NCI-H748 (cell line): Measurements from ENCODE around the gene ARHGEF38.
"Not testable (repeated sequence)": the region's sequence is repeated elsewhere in the genome, so short reads cannot be mapped to it uniquely, and the experiment has no call there.

Experiments
- DNase-seq: peaks from one replicate; lab custom pipeline; 2025; ENCODE audit not compliant: unreplicated experiment; lab: John Stamatoyannopoulos, UW

Gene ARHGEF38

GRCh38 chr4:105710012-105710600 is 157.7 kb downstream of the ARHGEF38 start:
- peak; percentile 35 for DNase-seq

DNA sequence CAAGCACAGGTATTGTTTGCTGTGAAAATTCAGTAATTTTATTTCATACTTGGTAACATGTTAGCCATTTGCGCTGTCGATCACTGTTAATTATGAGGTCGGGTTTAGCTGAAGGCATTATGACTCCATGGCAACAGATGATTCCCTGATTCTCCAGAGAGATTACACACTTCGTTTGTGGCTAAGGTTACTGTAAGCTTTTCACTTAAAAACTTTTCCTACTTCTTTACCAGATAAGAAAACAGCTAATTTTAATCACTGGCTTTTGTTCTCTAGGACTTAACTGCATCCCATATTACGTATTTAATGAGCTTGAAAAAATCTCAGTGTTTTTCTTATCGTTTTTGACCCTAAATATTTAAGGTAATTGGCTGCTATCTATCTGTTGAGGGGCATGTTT is 158.3 kb downstream of the ARHGEF38 start:
- peak; percentile 82 for DNase-seq

GRCh38 chr4:105712766-105713165 is 160.3 kb downstream of the ARHGEF38 start:
- DNase-seq: no peak

DNA sequence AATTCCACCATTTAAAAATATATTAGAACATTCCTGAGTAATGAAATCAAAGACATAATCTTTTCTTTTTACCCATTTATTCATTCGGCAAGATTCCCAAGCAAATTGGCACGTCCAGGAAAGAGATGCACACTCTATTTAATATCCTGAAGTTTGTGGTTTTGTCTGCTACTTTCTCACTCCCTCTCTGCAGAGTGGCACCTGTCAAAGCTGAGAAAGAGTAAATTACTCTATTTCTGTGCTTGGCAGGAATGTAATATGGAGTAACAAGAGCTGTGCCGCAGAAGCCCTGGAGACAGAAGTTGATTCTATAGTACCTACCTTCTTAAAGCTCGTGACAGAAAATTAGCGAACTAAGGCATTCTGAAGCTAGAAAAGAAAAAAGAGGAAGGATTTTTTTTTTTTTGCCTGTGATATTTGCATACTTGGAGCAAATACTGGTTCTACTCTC is 161.7 kb downstream of the ARHGEF38 start:
- no peak for DNase-seq

DNA sequence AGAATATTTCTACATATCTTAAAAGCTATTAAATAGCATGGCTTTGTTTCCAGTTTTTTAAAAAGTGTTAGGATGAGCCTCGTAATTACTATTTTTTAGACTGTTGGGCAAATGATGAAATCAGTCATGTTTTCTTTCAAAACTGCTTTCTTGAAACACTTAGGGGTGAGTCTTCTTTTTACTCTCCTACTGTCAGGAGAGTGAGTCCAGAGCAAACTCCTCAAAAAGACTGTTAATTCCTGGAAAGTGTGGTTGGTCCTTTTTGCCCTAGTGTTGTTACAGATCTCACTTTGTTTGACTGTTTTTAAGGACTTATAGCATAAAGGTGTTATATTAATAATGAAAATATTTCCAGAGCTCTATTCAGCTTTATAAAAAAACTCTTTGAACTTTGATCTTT is 162.5 kb downstream of the ARHGEF38 start:
- DNase-seq: no peak

DNA sequence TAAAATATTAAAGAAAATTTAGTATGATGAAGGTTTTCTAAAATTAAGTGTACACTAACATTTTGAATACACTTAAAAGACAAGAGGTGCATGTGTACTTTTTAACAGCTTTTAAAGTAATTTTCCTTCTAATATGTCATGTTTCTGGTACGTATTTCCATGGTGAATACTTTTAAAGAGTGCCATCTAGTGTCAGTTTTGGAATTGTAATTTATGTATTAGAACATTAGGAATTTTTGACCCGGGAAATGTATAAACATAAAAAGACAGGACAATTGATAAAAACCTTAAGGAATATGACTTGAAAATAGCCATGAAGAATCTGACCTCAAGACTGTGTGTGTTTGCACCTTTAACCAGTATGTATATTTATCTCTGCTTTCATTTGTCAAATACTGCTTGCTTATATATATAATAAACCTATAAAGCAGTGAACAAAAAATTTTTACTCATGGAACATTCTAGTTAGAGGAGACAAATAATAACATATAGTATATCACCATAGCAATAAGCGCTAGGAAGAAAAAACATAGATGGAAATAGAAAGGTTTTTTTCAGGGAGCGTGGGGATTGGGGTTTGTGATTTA is 163.4 kb downstream of the ARHGEF38 start:
- peak; percentile 59 for DNase-seq

GRCh38 chr4:105719204-105719603 is 166.8 kb downstream of the ARHGEF38 start:
- no peak for DNase-seq

GRCh38 chr4:105725623-105726022 is 173.2 kb downstream of the ARHGEF38 start:
- no peak for DNase-seq

DNA sequence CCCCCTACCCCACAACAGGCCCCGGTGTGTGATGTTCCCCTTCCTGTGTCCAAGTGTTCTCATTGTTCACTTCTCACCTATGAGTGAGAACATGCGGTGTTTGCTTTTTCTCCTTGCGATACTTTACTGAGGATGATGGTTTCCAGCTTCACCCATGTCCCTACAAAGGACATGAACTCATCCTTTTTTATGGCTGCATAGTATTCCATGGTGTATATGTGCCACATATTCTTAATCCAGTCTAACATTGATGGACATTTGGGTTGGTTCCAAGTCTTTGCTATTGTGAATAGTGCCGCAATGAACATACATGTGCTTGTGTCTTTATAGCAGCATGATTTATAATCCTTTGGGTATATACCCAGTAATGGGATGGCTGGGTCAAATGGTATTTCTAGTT is 177.5 kb downstream of the ARHGEF38 start:
- not testable (repeated sequence) for DNase-seq
